Measurements from ENCODE around the gene PNCK.

- TF ChIP-seq POLR2A (IDR thresholded peaks at IDR 0.05): no peak
- TF ChIP-seq, protein P1, sequence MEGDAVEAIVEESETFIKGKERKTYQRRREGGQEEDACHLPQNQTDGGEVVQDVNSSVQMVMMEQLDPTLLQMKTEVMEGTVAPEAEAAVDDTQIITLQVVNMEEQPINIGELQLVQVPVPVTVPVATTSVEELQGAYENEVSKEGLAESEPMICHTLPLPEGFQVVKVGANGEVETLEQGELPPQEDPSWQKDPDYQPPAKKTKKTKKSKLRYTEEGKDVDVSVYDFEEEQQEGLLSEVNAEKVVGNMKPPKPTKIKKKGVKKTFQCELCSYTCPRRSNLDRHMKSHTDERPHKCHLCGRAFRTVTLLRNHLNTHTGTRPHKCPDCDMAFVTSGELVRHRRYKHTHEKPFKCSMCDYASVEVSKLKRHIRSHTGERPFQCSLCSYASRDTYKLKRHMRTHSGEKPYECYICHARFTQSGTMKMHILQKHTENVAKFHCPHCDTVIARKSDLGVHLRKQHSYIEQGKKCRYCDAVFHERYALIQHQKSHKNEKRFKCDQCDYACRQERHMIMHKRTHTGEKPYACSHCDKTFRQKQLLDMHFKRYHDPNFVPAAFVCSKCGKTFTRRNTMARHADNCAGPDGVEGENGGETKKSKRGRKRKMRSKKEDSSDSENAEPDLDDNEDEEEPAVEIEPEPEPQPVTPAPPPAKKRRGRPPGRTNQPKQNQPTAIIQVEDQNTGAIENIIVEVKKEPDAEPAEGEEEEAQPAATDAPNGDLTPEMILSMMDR (IDR thresholded peaks at IDR 0.05): no peak
These were observed 33.8 kb upstream of the PNCK start for GRCh38 chrX:153707406-153707805.

Measured in prostate gland (tissue), 2 donors.